Stimulated activated CD4-positive, alpha-beta T cell treated with anti-CD3 and anti-CD28 coated beads, TNF-alpha, amount 100 ng/mL, for 24 hours (primary cell): ENCODE results near the gene MRPL42.
A peak's percentile ranks its signal among the peaks of the same experiment; 100 is the strongest.
"Not testable (repeated sequence)": the region's sequence is repeated elsewhere in the genome, so short reads cannot be mapped to it uniquely, and the experiment has no call there.

Source experiments
- DNase-seq, 3 experiments: peaks; one replicate each; pipeline ENCODE4 v3.0.0-alpha.2; 2020; ENCODE audit warnings: low read depth in 3 of 3

Gene MRPL42

DNA sequence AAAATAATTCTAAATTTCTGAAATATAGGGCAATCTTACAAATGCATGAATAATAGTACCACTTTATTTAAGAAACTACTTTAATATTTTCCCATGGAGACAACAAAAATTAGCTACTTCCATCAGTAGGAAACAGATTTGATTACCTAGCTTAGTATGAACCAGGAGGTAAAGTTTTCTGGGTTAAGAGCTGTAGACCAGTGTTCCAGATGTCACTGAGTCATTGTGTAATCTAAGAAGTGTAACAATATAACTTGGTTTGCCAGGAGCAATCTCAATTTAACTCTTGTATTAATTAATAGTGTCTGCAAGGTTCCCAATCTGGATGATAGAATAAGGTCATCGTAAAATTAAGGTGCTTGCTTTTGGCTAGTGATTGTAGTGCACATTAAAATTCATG lies 31.5 kb downstream of the MRPL42 start:
- not testable (repeated sequence) for DNase-seq

DNA sequence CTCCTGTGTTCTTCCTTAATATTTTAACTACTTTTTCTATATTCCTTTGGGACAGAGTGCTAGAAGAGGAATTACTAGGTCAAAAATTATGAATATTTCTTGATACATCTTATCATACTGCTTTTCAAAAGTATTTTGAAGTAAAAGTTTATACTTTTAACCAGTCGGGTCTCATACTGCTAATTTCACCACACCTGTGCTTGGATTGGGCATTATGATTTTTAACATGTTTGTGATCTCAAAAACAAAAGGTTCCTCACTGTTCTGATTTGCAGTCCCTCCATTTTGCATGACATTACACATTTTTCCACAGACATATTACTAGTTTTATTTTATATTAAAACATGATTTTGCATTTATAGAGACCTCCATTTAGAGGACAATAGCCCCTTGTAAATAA lies 32.9 kb downstream of the MRPL42 start:
- DNase-seq = no peak

DNA sequence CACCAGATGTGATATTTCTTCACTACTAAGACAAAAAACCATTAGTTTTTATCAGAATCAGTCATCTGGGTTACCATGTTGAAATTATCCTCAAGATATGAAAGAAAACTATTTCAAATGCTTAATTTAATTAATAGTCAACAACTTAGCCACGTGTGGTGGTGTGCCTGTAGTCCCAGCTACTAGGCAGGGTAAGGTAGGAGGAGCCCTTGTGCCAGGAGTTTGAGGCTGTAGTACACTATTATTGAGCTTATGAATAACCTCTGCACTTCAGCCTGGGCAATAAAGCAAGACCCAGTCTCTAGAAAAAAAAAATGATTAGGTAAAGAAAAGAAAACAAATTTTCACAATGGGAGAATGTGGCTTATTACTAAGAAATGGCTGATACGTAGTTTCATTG lies 33.4 kb downstream of the MRPL42 start:
- no peak for DNase-seq

DNA sequence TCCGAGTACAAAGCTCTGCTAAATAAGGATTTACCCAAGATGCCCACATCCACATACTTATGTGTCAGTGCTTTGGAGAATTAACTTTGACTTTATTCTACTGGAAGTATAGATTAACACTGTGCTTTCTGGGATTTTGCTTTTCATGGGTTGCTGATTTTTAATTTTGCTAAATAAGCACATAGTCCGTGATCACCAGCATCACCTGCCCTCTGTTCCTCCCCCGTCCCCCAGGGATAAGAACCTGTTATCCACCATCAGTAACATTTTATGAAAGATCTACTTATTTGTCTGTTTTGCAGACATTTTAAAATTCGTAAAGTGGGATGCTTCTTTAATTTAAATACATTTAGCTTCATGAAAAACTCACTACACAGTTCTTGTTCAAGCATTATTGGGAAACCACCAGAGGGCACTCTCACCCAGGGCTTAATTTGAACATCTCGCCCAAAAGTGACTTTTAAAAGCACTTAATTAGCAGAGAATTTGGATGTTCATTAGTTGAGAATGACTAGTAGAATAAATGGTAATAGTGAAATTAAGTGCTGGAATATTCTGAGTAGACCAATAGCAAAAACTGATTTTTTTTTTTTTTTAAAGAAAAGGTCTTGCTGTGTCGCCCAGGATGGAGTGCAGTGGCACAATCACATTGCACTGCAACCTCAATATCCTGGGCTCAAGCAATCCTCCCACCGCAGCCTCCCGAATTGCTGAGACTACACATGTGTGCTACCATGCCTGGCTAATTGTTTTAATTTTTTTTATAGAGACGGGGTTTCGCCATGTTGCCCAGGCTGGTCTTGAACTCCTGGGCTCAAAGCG lies 35.7 kb downstream of the MRPL42 start:
- peak; percentile 27 to 48 (median 33) for DNase-seq

DNA sequence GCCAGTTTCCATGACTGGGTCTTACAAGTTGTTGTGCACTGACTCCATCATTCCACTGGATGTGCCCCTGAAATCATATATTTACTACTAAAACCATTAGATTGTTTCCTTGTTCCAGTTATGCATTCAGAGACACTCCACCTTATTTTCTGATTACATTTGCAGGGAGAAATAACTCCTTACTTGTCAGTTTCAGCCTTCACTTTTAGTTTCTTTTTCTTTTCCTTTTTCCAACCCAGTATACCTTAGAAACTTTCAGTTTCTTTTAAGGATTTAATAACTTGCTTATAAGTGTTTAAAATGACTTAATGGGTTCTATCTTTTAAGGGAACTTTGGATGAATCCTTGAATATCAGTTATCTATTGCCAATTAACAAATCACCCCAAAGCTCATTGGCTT lies 39.9 kb downstream of the MRPL42 start:
- DNase-seq = no peak

DNA sequence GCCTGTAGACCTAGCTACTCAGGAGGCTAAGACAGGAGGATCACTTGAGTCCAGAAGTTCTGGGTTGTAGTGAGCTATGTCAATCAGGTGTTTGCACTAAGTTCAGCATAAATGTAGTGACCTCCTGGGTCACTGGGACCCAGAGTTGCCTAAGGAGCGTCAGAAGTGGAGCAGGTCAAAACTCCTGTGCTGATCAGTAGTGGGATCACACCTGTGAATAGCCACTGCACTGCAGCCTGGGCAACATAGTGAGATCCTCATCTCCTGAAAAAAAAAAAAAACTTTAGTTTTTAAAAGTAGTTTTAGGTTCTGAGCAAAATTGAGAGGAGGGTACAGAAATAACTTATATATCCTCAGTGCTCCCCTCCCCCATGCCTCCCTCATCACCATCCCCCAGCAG lies 42.2 kb downstream of the MRPL42 start:
- DNase-seq = no peak

DNA sequence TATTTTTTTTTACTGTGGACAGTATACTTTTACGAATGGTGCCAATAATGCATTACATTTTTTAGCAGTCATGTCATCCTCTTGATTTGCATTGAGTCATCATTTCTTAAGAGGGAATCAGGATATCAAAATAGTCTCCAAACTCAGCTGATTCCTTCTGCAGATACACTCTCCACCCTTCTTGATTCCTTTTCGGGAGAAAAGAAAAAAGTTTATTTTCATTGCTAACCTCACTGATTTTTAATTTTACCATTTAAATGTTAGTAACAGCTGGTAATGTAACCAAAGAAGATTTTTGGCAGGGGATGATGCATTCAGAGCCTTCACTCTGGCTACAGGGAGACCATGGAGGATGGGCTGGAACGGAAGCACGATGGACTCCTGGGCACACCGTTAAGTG lies 47.5 kb downstream of the MRPL42 start:
- no peak for DNase-seq

DNA sequence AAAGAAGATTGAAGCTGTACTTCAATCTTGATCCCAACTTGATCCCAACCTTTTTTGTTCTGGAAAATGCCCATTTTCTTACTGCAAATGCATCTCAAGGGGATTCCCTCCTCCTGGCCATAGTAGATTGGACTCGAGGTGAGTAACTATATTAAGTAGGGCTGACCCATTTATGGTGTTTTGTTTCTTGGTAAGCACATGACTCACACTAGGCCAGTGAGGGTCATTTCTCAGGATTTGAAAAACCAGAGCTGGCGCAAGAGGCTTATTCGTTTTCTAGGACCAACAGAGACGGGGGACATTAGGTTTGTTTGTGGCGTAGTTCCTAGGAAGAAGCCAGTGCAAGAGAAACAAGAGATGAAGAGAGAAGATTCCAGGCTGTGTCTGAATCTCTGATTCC lies 51.4 kb downstream of the MRPL42 start:
- no peak for DNase-seq

DNA sequence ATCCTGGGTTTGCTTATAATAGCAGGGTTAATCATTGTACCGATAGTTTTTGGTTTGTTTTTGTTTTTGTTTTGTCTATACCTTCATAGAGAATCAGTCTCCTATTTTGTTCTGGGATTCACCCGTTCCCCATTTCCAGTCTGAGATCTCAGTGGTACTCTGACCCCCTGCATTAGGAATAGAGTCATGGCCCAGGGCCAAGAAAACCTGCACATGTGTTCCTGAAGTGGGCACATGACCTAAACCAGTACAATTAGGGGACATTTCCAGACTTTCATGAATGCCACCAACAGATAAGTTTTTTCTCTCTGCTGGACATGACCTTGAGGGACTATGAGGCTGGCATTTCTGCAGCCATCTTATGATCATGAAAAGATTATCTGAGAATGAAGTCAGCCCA lies 52.5 kb downstream of the MRPL42 start:
- no peak for DNase-seq

DNA sequence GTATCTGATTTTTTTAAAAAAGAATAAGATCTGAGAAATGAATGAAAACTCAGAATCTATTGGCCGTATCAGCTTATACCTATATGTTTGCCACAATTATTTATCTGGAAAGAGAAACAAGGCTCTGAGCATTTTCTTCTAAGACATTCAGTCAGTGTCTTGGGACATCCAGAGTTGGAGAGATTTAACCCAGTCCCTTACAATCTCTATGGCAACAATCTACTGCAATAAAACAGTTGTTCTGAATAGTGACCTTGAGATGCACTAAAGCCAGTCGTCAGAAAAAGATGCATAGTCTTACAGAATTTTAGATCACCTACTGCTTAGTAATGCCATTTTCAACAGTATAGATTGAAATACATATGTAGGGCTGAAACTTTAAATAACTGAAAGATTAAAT lies 53.1 kb downstream of the MRPL42 start:
- no peak for DNase-seq

DNA sequence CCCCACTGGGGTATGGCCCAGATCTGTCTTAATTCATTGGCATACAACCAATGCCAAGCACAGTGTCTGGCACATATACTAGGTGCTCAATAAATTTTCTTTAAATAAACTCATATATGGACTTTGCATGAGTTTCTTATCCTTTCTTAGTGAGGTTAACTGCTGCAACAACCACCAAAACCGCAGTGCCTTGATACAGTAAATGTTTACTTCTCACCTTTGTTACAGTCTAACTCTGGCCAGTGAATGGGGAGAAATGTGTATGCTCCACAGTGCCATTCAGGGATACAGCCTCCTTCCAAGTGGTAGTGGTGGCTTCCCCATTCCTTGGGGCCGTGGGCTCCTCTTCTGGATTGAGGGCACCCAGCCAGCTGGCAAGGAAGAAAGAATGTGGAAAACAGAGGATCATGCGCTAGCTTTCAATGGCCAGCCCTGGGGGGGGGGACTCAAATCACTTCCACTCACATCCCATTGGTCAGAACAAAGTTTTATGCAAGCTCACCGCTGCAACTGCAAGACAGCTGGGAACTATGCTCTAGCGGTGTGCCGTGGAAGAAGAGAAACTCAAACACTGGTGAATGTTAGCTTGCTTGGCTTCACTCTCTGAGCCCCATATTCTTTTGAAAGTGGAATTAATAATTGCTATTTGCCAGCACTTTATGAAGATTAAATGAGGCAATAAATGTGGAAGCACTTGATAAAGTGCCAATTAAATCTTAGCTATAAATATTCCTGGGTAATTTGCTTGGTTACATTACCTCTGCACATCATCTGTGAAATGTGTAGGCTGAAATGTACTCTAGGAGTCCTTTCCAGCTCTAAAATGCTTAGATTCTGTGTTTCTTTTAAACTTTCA lies 54.1 kb downstream of the MRPL42 start:
- no peak for DNase-seq

DNA sequence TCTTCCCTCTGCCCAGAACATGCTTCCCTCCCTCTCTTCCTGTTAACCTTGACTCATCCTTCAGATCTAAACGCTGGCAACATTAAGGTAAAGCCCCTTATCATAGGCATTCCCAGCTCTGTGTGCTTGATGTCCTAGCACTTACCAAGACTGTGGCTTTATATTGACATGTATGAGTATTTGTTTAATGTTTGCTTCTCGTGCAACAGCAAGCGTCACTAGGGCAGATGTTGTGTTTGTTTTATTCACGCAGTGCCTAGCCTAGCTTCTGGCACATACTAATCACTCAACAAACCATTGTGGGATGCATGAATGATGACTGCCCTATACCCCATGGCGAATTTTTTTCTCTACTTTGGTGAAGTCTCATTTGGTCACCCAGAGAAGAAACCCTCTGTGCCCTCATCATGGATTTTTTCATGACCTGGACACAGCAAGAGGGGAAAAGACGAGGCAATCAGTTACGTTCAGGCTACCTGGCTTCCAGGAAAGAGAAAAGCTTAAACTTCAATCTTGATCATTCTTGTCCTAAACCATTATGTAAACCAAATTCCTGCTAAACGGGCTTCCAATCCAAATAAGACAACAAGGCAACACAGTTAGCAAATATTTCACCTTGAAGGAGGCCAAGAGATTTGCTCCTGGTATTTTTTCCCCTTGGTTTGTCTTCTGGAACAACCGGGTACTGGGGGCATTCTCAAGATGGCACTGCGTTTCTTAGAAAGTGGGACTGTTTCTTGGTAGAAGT lies 57.2 kb downstream of the MRPL42 start:
- no peak for DNase-seq

DNA sequence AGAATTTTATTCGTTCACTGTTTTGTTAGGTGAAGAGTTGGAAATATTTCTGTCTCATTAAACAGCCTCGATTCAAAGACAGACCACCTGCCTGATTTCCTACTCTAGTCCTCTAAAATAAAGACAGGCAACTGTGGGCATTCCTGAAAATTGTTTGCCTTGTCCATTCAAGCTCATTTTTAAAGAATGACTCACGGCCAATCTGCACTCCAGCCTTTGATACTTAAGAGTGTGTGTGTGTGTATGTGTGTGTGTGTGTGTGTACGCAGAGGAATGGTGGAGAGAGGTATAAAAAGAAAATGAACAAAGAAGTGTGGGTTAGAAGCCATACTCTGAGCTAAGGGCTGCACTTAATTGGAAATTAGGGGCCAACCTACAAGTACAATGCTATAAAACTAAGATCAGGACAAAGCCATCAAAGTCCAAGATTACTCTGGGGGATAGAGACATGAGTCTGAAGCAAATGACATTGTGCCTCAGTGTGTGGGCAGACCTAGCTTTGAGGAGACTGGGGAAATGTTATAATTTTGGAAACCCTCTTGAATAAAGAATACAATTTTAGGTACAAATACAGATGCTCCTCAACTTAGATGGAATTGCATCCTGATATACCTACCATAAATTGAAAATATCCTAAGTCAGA lies 59.6 kb downstream of the MRPL42 start:
- DNase-seq = no peak

DNA sequence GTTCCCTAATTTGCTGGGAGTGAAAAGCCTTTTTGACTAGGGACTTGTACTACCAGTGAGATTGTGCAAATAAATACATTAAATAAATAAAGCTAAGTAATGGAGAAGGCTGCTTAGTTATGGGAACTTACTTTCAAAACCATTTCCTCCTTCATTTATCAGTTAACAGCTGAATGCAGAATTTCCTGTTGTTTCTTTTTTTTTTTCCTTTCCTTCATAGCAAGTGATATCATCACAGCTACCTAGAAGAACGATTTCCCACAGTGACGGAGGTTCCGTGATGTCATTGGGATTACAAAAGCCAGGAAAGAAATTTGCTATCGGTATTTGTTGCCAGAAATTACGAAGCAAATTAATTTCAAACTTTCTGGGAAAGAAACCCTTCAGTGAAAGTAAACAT lies 63.0 kb downstream of the MRPL42 start:
- DNase-seq = no peak

DNA sequence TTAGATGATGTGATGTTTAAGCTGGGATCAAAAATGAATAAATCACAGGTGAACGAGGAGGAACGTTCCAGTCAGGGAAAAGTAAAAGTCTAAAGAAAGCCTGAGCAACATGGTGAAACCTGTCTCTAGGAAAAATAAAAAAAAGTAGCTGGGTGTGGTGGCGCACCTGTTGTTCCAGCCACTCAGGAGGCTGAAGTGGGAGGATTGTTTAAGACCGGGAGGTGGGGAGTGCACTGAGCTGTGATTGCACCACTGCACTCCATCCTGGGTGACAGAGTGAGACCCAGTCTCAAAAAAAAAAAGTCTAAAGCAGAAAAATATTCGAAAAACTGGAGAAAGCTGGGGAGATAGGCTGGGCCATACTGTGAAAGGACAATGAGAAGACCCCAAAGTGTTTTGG lies 66.0 kb downstream of the MRPL42 start:
- no peak for DNase-seq

DNA sequence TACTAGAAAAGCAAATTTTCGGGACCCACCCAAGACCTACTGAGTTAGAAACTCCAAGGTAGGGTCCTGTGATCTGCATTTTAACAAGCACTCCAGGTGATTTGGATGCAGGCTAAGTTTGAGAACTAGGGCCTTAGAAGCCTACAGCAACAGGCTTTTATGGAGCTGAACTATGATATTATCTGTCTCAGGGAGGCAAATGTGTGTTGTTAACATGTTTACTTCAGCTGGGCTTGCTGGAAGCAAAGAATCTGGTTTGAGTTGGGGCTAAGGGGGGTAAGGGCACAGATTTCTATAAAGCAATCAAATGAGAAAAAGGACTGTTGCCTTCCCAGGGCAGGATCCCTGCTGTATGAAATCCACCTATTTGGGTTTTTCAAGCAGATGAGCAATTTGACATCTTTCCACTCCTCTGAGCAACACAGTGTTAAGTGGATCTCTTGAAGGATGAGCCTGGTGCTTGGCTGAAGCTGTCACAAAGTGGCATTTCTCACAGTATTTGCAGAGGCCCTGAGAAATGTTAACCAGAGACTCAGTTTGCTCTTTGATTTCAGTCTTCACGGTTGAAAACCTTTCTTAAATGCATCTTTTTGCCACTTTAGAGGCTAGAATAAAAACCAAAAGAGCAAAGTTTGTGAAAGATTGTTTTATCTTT lies 68.9 kb downstream of the MRPL42 start:
- no peak for DNase-seq

DNA sequence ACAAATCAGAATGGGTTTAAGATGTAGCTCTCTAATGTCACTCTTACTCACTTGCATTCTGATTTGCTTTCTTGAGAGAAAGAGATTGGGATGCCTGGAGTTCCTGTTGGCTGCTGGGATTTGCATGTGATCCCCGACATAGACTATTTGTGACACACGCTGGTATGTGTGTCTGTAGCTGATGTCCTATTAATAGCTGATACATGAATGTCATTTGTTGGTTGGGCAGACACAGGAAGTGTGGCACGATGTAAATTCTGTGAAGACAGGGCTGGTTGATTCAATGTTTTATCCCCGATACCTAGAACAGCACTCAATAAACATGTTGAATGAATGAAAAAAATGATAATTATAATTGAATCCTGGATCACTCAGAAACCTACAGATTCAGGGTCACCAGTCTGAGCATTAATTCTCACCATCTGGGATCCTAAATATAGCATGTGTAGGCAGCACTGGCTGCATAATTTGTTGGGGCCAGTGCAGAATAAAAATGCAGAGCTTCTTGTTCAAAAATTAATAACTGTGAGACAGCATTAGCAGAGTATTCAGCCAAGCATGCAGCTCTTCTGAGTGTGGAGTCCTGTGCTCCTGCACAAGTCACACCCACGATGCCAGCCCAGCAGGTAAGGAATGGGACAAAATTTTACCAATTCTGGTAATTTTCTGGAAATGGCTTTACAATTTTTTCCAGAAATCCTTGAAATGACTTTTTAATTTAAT lies 69.6 kb downstream of the MRPL42 start:
- DNase-seq = no peak

DNA sequence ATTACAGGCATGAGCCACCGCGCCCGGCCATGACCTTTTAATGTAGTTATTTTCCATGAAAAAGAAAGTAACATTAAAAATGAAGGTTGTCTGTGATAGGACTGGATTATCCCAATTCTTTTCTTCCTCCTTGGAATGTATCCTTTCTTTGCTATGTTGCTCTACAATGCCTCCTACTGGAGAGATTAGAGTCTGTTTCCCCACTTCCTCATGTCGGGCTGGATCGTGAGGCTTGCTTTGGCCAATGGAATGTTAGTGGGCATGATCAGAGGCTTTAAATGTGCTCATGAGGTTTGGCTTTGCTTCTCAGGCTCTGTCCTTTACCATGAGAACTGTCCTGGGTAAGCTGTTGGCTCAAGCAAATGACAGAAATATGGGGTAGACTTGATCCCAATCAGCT lies 70.5 kb downstream of the MRPL42 start:
- no peak for DNase-seq

DNA sequence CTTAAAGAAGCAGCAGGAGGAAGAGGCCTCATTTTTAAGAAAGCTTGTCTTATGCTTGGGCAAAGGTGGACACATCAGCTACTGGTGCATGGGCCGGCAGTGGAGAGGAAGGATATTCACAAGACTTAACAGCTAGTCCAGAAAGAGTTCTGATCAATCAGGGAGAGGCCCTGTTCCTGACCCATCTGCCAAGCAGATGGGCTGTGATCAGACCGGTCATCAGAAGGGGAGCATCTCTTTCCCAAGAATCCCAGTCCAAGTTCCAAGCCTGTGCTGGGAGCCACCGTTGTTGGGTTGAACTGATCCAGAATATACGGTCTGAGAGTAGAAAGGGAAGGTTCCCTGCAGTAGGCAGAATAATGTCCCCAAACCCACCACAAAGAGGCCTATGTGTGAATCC lies 72.5 kb downstream of the MRPL42 start:
- no peak for DNase-seq

DNA sequence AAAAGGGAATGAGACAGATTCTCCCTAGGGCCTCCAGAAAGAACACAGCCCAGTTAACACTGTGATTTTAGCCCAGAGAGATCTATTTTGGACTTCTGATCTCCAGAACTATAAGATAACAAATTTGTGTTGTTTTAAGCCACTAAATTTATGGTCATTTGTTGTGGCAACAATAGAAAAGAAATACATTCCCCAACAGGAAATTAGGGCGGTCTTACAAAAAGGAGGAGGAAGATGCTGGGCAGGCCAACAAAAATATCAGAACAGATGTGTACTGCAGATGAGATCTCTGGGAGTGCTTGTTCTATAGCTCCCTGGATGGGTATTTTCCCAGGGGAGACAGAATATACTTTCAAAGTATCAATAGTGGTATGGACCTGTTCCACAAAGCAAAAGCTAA lies 73.2 kb downstream of the MRPL42 start:
- DNase-seq = no peak
